H9 (cell line): Measurements from ENCODE around the gene CORO1A. TPM values are rescaled to one million over a fixed set of nuclear protein-coding genes. Genes with fewer than 3 reads are reported as not detected.

Source experiments
- DNase-seq: peaks from one replicate; pipeline ENCODE4 v3.0.0-alpha.2; 2017
- H2AFZ ChIP-seq: one replicate; pipeline ENCODE4 v1.6.1; 2013; ENCODE audit warnings: mild to moderate bottlenecking, low read length, control low read depth, moderate library complexity
- H2AK5ac ChIP-seq: 2 replicates; pipeline ENCODE4 v1.6.1; 2013; ENCODE audit warnings: low read length, control low read depth, mixed read lengths; ENCODE audit not compliant: insufficient read length
- H2BK120ac ChIP-seq: one replicate; pipeline ENCODE4 v1.6.1; 2013; ENCODE audit warnings: low read depth, mild to moderate bottlenecking, low read length, control low read depth, inconsistent platforms; ENCODE audit not compliant: poor library complexity, severe bottlenecking
- H2BK12ac ChIP-seq: 2 replicates; pipeline ENCODE4 v1.6.1; 2013; ENCODE audit warnings: low read length, control low read depth, mixed read lengths, low read depth; ENCODE audit not compliant: insufficient read length
- H2BK15ac ChIP-seq: 2 replicates; pipeline ENCODE4 v1.6.1; 2013; ENCODE audit warnings: low read depth, low read length, control low read depth
- H2BK20ac ChIP-seq: one replicate; pipeline ENCODE4 v1.6.1; 2013; ENCODE audit warnings: low read depth, mild to moderate bottlenecking, low read length, control low read depth, inconsistent platforms; ENCODE audit not compliant: poor library complexity, severe bottlenecking
- H2BK5ac ChIP-seq: 2 replicates; pipeline ENCODE4 v1.6.1; 2013; ENCODE audit warnings: low read length, control low read depth, mixed read lengths; ENCODE audit not compliant: insufficient read length
- H3K14ac ChIP-seq: 2 replicates; pipeline ENCODE4 v1.6.1; 2013; ENCODE audit warnings: low read length, control low read depth; ENCODE audit not compliant: insufficient read depth
- H3K18ac ChIP-seq: 2 replicates; pipeline ENCODE4 v1.6.1; 2013; ENCODE audit warnings: low read depth, mild to moderate bottlenecking, mixed read lengths, low read length, control low read depth; ENCODE audit not compliant: insufficient read length
- H3K23ac ChIP-seq: 2 replicates; pipeline ENCODE4 v1.6.1; 2013; ENCODE audit warnings: low read length, control low read depth, mixed read lengths, low read depth; ENCODE audit not compliant: insufficient read length
- H3K23me2 ChIP-seq: 2 replicates; pipeline ENCODE4 v1.6.1; 2013; ENCODE audit warnings: low read depth, mild to moderate bottlenecking, mixed read lengths, low read length, control low read depth; ENCODE audit not compliant: insufficient read length, poor library complexity, severe bottlenecking
- H3K27ac ChIP-seq: 2 replicates; pipeline ENCODE4 v1.5.1; 2013; ENCODE audit warnings: low read length, control low read depth, mixed read lengths, low read depth; ENCODE audit not compliant: insufficient read length
- H3K27me3 ChIP-seq: 2 replicates; pipeline ENCODE4 v1.6.1; 2013; ENCODE audit warnings: low read length, control low read depth, inconsistent platforms; ENCODE audit not compliant: insufficient read depth
- H3K4ac ChIP-seq: 2 replicates; pipeline ENCODE4 v1.6.1; 2013; ENCODE audit warnings: low read depth, mild to moderate bottlenecking, control low read depth, inconsistent platforms, low read length, moderate library complexity
- H3K4me1 ChIP-seq: 2 replicates; pipeline ENCODE4 v1.6.1; 2013; ENCODE audit warnings: low read length, control low read depth, inconsistent platforms; ENCODE audit not compliant: insufficient read depth
- H3K4me2 ChIP-seq: 2 replicates; pipeline ENCODE4 v1.6.1; 2013; ENCODE audit warnings: low read length, control low read depth, mixed read lengths; ENCODE audit not compliant: insufficient read length, insufficient read depth
- H3K56ac ChIP-seq: 2 replicates; pipeline ENCODE4 v1.6.1; 2013; ENCODE audit warnings: low read depth, mild to moderate bottlenecking, mixed read lengths, low read length, control low read depth; ENCODE audit not compliant: insufficient read length
- H3K79me1 ChIP-seq: 2 replicates; pipeline ENCODE4 v1.6.1; 2013; ENCODE audit warnings: low read depth, mild to moderate bottlenecking, moderate library complexity, low read length, control low read depth, inconsistent platforms; ENCODE audit not compliant: insufficient read depth, poor library complexity, severe bottlenecking
- H3K79me2 ChIP-seq: 2 replicates; pipeline ENCODE4 v1.6.1; 2013; ENCODE audit warnings: low read length, control low read depth, inconsistent platforms; ENCODE audit not compliant: insufficient read depth
- H3K9ac ChIP-seq: 2 replicates; pipeline ENCODE4 v1.6.1; 2013; ENCODE audit warnings: low read length, control low read depth, mixed read lengths; ENCODE audit not compliant: insufficient read length; ENCODE audit errors: extremely low read depth
- H3K9me3 ChIP-seq: one replicate; pipeline ENCODE4 v1.6.1; 2013; ENCODE audit warnings: low read depth, low read length, inconsistent platforms; ENCODE audit not compliant: control insufficient read depth
- H3T11ph ChIP-seq: one replicate; pipeline ENCODE4 v1.6.1; 2013; ENCODE audit warnings: mild to moderate bottlenecking, low read length, control low read depth, inconsistent platforms
- H4K20me1 ChIP-seq: one replicate; pipeline ENCODE4 v1.6.1; 2013; ENCODE audit not compliant: control insufficient read depth, insufficient read length, insufficient read depth
- H4K5ac ChIP-seq: 2 replicates; pipeline ENCODE4 v1.6.1; 2013; ENCODE audit warnings: low read depth, mild to moderate bottlenecking, mixed read lengths, low read length, control low read depth; ENCODE audit not compliant: insufficient read length
- H4K8ac ChIP-seq: replicated peaks from 2 replicates; pipeline ENCODE4 v1.6.1; 2013; ENCODE audit warnings: low read length, control low read depth, mixed read lengths, low read depth; ENCODE audit not compliant: insufficient read length
- H4K91ac ChIP-seq: 2 replicates; pipeline ENCODE4 v1.6.1; 2013; ENCODE audit warnings: low read depth, mild to moderate bottlenecking, moderate library complexity, mixed read lengths, low read length, control low read depth; ENCODE audit not compliant: insufficient read length
- H3K27ac Mint-ChIP-seq, 3 experiments: 2 replicates in 2 of 3; 3 replicates in 1 of 3; pipeline ENCODE4 v1.8.0; 2020 to 2021; ENCODE audit warnings: mixed read lengths in 3 of 3, mild to moderate bottlenecking in 1 of 3, moderate library complexity in 1 of 3
- H3K27me3 Mint-ChIP-seq: 2 replicates; pipeline ENCODE4 v1.8.0; 2021; ENCODE audit warnings: low read depth, mild to moderate bottlenecking, moderate library complexity, mixed read lengths
- H3K36me3 Mint-ChIP-seq, 3 experiments: 2 replicates in 2 of 3; 3 replicates in 1 of 3; pipeline ENCODE4 v1.8.0; 2020 to 2021; ENCODE audit warnings: low read depth in 3 of 3, mixed read lengths in 3 of 3; ENCODE audit not compliant: insufficient read depth in 1 of 3
- H3K4me1 Mint-ChIP-seq, 2 experiments: 2 replicates each; pipeline ENCODE4 v1.8.0; 2020; ENCODE audit warnings: mixed read lengths in 2 of 2
- H3K4me3 Mint-ChIP-seq, 2 experiments: 2 replicates in 1 of 2; 3 replicates in 1 of 2; pipeline ENCODE4 v1.8.0; 2020 to 2021; ENCODE audit warnings: mild to moderate bottlenecking in 2 of 2, mixed read lengths in 2 of 2, moderate library complexity in 1 of 2
- H3K9me3 Mint-ChIP-seq, 2 experiments: 2 replicates in 1 of 2; 3 replicates in 1 of 2; pipeline ENCODE4 v1.8.0; 2020; ENCODE audit warnings: mild to moderate bottlenecking in 2 of 2, mixed read lengths in 2 of 2, moderate library complexity in 1 of 2
- CTCF ChIP-seq: fragments of 200-600 bp; sonication (generic); conservative IDR thresholded peaks from 3 replicates; pipeline ENCODE4 v1.8.0; 2021; ENCODE audit warnings: antibody characterized with exemption, mild to moderate bottlenecking
- WGBS: extraction: QIAGEN DNeasy Blood & Tissue Kit; methylation state at CpG from one replicate; pipeline ENCODE4 v1.1.7; 2013; ENCODE audit warnings: missing lambda C conversion rate, low lambda C conversion rate, mixed read lengths; ENCODE audit not compliant: insufficient read length; ENCODE audit errors: extremely low coverage; 5-methylcytosine and 5-hydroxymethylcytosine counted together
- total RNA-seq: library from RNA; stranded (reverse); gene quantifications from 2 replicates; pipeline ENCODE4 v1.2.1, GENCODE V29; 2021

The CORO1A gene
- total RNA-seq, 1 experiment from 2014 or later: 4.8 TPM

DNA sequence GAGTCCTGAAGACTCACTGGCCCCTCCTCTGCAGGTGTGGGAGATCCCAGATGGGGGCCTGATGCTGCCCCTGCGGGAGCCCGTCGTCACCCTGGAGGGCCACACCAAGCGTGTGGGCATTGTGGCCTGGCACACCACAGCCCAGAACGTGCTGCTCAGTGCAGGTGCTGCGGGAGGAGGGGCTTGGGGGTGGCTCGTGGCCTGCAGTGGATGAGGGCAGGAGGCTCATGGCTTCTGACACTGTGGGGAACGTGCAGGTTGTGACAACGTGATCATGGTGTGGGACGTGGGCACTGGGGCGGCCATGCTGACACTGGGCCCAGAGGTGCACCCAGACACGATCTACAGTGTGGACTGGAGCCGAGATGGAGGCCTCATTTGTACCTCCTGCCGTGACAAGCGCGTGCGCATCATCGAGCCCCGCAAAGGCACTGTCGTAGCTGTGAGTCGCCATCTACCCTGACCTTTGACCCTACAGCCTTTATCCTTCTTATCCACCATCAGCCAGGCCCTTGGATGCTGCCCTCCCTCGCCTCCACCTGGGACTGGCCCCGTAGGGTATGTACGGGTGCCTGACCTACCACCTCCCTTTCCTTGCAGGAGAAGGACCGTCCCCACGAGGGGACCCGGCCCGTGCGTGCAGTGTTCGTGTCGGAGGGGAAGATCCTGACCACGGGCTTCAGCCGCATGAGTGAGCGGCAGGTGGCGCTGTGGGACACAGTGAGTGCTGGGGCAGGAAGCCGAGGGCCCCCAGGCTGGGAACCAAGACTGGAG, 3.6 kb downstream of the CORO1A start:
- no peak overlapping the region for H2BK15ac ChIP-seq
- no peak overlapping the region for H3K14ac ChIP-seq
- H4K8ac ChIP-seq: no peak overlapping the region
- no peak overlapping the region for H4K5ac ChIP-seq
- peaks cover 2% of the 10 kb centered on the region; the same call in 1 of the 2 replicates for H3K27me3 ChIP-seq
- H3K23me2 ChIP-seq: peaks cover 4% of the 10 kb centered on the region
- no peaks in the 10 kb centered on the region for H3K79me2 ChIP-seq
- Mint-ChIP-seq H3K9me3 (no peaks in the 10 kb centered on the region), H3K4me1 (peaks cover 4 to 17% of the 10 kb centered on the region in 2 experiments), H3K4me3 (peak overlapping the region in 1 of 2 experiments; percentile 64; a peak in 2 of 5 replicates), H3K27me3 (peaks cover 20% of the 10 kb centered on the region), H3K27ac (no peak overlapping the region; a peak in 1 of 7 replicates), H3K36me3 (peaks cover 0 to 1% (median 0%) of the 10 kb centered on the region in 3 experiments; a peak in 2 of 7 replicates)
- H2AFZ ChIP-seq: no peak overlapping the region
- no peak overlapping the region for H3K18ac ChIP-seq
- H2BK120ac ChIP-seq: no peak overlapping the region
- no peak overlapping the region for H4K91ac ChIP-seq
- peaks cover 4% of the 10 kb centered on the region for H4K20me1 ChIP-seq
- no peak overlapping the region for H3K56ac ChIP-seq
- TF ChIP-seq CTCF: peak; percentile 91
- WGBS: no CpG with 5 or more reads among the region's 36 CpGs
- no peak overlapping the region for H3T11ph ChIP-seq
- H3K23ac ChIP-seq: no peak overlapping the region
- no peak overlapping the region for H2AK5ac ChIP-seq
- no peaks in the 10 kb centered on the region for H3K79me1 ChIP-seq
- H2BK12ac ChIP-seq: no peak overlapping the region
- no peaks in the 10 kb centered on the region for H3K9me3 ChIP-seq
- DNase-seq: peak; percentile 78
- H3K9ac ChIP-seq: no peak overlapping the region
- no peak overlapping the region for H2BK5ac ChIP-seq
- no peak overlapping the region for H3K4me2 ChIP-seq
- no peak overlapping the region for H2BK20ac ChIP-seq
- H3K27ac ChIP-seq: no peak overlapping the region
- H3K4me1 ChIP-seq: no peaks in the 10 kb centered on the region
- no peak overlapping the region for H3K4ac ChIP-seq
